Keratinocyte (primary cell): ENCODE data around the gene ATP2B2. TPM values are rescaled to one million over a fixed set of nuclear protein-coding genes. Genes with fewer than 3 reads are reported as not detected.

Source experiments
- DNase-seq: peaks from one replicate; pipeline ENCODE4 v3.0.0-alpha.2; 2011; ENCODE audit warnings: low read depth, missing footprints, low spot score
- FAIRE-seq: peaks from 2 replicates; lab custom pipeline; 2011; peaks lifted over from hg19 to GRCh38; lab: Jason Lieb, UNC
- H2AFZ ChIP-seq: 2 replicates; pipeline ENCODE4 v1.6.0; 2012; ENCODE audit warnings: low read length, control low read depth, inconsistent platforms; ENCODE audit not compliant: control insufficient read depth
- H3K27ac ChIP-seq: 2 replicates; pipeline ENCODE4 v1.5.1; 2011; ENCODE audit warnings: low read length; ENCODE audit not compliant: control insufficient read depth, insufficient read depth
- H3K27me3 ChIP-seq: 3 replicates; pipeline ENCODE4 v1.6.0; 2011; ENCODE audit warnings: low read length; ENCODE audit not compliant: control insufficient read depth, insufficient read depth; ENCODE audit errors: extremely low read depth
- H3K36me3 ChIP-seq, 2 experiments: 2 replicates in 1 of 2; 3 replicates in 1 of 2; pipeline ENCODE4 v1.5.1; 2011; ENCODE audit warnings: low read length in 2 of 2, mild to moderate bottlenecking in 1 of 2; ENCODE audit not compliant: control insufficient read depth in 2 of 2, insufficient read depth in 2 of 2; ENCODE audit errors: extremely low read depth in 1 of 2
- H3K4me1 ChIP-seq: 3 replicates; pipeline ENCODE4 v1.5.1; 2011; ENCODE audit warnings: low read length; ENCODE audit not compliant: control insufficient read depth, insufficient read depth; ENCODE audit errors: extremely low read depth
- H3K4me2 ChIP-seq: 3 replicates; pipeline ENCODE4 v1.6.0; 2011; ENCODE audit warnings: low read depth, low read length; ENCODE audit not compliant: control insufficient read depth, insufficient read depth; ENCODE audit errors: extremely low read depth
- H3K4me3 ChIP-seq, 3 experiments: fragments of 200-600 bp in 1 of 3; sonication (generic) in 1 of 3; 2 replicates in 2 of 3; 3 replicates in 1 of 3; pipeline ENCODE4 v1.5.1; 2011 to 2016; ENCODE audit warnings: low read length in 3 of 3, mild to moderate bottlenecking in 3 of 3, control low read depth in 2 of 3, inconsistent platforms in 1 of 3, low read depth in 1 of 3, mixed read lengths in 1 of 3, mixed run types in 1 of 3, moderate library complexity in 1 of 3; ENCODE audit not compliant: control insufficient read depth in 2 of 3, insufficient read depth in 2 of 3; ENCODE audit errors: extremely low read depth in 1 of 3
- H3K79me2 ChIP-seq: 2 replicates; pipeline ENCODE4 v1.6.0; 2012; ENCODE audit warnings: low read length; ENCODE audit not compliant: control insufficient read depth, insufficient read depth
- H3K9ac ChIP-seq: 3 replicates; pipeline ENCODE4 v1.6.0; 2011; ENCODE audit warnings: low read length; ENCODE audit not compliant: control insufficient read depth, insufficient read depth; ENCODE audit errors: extremely low read depth
- H3K9me1 ChIP-seq: 3 replicates; pipeline ENCODE4 v1.6.0; 2011; ENCODE audit warnings: low read length; ENCODE audit not compliant: control insufficient read depth, insufficient read depth; ENCODE audit errors: extremely low read depth
- H3K9me3 ChIP-seq: 2 replicates; pipeline ENCODE4 v1.5.1; 2012; ENCODE audit warnings: low read depth, low read length; ENCODE audit not compliant: control insufficient read depth
- H4K20me1 ChIP-seq: 3 replicates; pipeline ENCODE4 v1.6.0; 2011; ENCODE audit warnings: low read length; ENCODE audit not compliant: control insufficient read depth, insufficient read depth; ENCODE audit errors: extremely low read depth
- EZH2 ChIP-seq: IDR thresholded peaks from one replicate; pipeline ENCODE4 v1.6.1; 2012; ENCODE audit warnings: inconsistent platforms, mild to moderate bottlenecking, low read length, moderate library complexity
- dilution Hi-C: fragments of 300-500 bp; cut with MboI; formaldehyde crosslinking; loops from one replicate; pipeline ENCODE4 v1.7.0; 2020; ENCODE audit warnings: low sequenced_read_pairs; ENCODE audit not compliant: extremely low pct_ligation_motif_present
- polyA plus RNA-seq, 5 experiments: library from polyadenylated mRNA; depleted of rRNA in 3 of 5; stranded (reverse) in 3 of 5; stranded (forward) in 1 of 5; unstranded in 1 of 5; fragments of >200 nt; gene quantifications; 1 replicate in 1 of 5; 2 replicates in 3 of 5; 3 replicates in 1 of 5; pipeline versions ENCODE4 v1.2.1 to v1.2.3, GENCODE V29; 2011 to 2012; ENCODE audit warnings: missing spikeins in 2 of 5, low read depth in 1 of 5, low replicate concordance in 1 of 5
- TF ChIP-seq, protein P1 (sequence below), 3 experiments: IDR thresholded peaks in 1 of 3; conservative IDR thresholded peaks in 1 of 3; optimal IDR thresholded peaks in 1 of 3; 2 replicates in 2 of 3; 3 replicates in 1 of 3; pipeline versions ENCODE3 to v1.5.1; 2011; ENCODE audit warnings: low read length in 3 of 3, mild to moderate bottlenecking in 3 of 3, moderate library complexity in 2 of 3, control low read depth in 1 of 3, inconsistent platforms in 1 of 3; ENCODE audit not compliant: insufficient read depth in 2 of 3; ENCODE audit errors: extremely low read depth in 1 of 3

ATP2B2 gene
- polyA plus RNA-seq, 1 donor (not counting 4 experiments of a cell fraction or from before 2014, with no cell fraction given): not detected

GRCh38 chr3:10303105-10303504 lies 202.3 kb downstream of the ATP2B2 start:
- no peak overlapping the region for H3K4me3 ChIP-seq
- no peaks in the 10 kb centered on the region for H3K79me2 ChIP-seq
- no peaks in the 10 kb centered on the region for H3K27me3 ChIP-seq
- H3K36me3 ChIP-seq: peaks cover 43 to 44% of the 10 kb centered on the region in 2 experiments
- peaks cover 6% of the 10 kb centered on the region for H4K20me1 ChIP-seq
- dilution Hi-C loops: no loop called here
- H3K4me1 ChIP-seq: no peaks in the 10 kb centered on the region
- FAIRE-seq: no peak
- TF ChIP-seq, protein P1, sequence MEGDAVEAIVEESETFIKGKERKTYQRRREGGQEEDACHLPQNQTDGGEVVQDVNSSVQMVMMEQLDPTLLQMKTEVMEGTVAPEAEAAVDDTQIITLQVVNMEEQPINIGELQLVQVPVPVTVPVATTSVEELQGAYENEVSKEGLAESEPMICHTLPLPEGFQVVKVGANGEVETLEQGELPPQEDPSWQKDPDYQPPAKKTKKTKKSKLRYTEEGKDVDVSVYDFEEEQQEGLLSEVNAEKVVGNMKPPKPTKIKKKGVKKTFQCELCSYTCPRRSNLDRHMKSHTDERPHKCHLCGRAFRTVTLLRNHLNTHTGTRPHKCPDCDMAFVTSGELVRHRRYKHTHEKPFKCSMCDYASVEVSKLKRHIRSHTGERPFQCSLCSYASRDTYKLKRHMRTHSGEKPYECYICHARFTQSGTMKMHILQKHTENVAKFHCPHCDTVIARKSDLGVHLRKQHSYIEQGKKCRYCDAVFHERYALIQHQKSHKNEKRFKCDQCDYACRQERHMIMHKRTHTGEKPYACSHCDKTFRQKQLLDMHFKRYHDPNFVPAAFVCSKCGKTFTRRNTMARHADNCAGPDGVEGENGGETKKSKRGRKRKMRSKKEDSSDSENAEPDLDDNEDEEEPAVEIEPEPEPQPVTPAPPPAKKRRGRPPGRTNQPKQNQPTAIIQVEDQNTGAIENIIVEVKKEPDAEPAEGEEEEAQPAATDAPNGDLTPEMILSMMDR (optimal IDR thresholded peaks at IDR 0.05 in 1 of 3, IDR thresholded peaks at IDR 0.05 in 1 of 3, conservative IDR thresholded peaks at IDR 0.05 in 1 of 3; ENCODE audit: extremely low read depth in 1 of 3, insufficient read depth in 2 of 3, low read length in 3 of 3): no peak
- no peak for TF ChIP-seq EZH2
- no peaks in the 10 kb centered on the region for H3K9me1 ChIP-seq
- no peak overlapping the region for H3K9ac ChIP-seq
- no peak overlapping the region for H2AFZ ChIP-seq
- no peak overlapping the region for H3K4me2 ChIP-seq
- no peak overlapping the region for H3K27ac ChIP-seq
- no peaks in the 10 kb centered on the region for H3K9me3 ChIP-seq
- no peak for DNase-seq

DNA sequence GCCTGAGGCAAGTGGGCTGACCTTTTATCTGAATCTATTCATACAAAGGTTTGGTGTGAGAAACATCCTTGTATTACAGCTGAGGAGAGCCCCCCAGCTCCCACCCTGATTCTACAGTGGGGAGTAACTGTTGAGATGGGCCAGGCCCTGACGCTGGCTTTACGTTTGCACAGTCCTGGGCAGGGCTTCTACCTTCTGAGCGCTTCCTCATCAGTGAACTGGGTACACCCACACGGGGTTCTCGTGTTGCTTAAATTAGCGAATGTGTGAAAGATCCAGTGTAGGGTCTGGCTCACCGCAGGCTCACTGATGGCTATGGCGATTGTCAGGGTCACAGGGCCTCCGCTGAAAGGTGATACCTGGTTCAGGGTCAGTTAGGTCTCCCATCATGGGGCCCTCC lies 205.3 kb downstream of the ATP2B2 start:
- FAIRE-seq (no peak), DNase-seq (no peak)
- Histone ChIP-seq H2AFZ (no peak overlapping the region), H3K9ac (no peak overlapping the region), H3K27ac (no peak overlapping the region), H3K27me3 (no peaks in the 10 kb centered on the region), H3K4me1 (no peaks in the 10 kb centered on the region), H3K36me3 (peaks cover 33 to 37% of the 10 kb centered on the region in 2 experiments), H3K4me3 (no peak overlapping the region), H3K9me1 (no peaks in the 10 kb centered on the region), H3K4me2 (no peak overlapping the region), H4K20me1 (peaks cover 4% of the 10 kb centered on the region), H3K9me3 (no peaks in the 10 kb centered on the region), H3K79me2 (no peaks in the 10 kb centered on the region)
- no peak for TF ChIP-seq EZH2
- dilution Hi-C loops: no loop called here

DNA sequence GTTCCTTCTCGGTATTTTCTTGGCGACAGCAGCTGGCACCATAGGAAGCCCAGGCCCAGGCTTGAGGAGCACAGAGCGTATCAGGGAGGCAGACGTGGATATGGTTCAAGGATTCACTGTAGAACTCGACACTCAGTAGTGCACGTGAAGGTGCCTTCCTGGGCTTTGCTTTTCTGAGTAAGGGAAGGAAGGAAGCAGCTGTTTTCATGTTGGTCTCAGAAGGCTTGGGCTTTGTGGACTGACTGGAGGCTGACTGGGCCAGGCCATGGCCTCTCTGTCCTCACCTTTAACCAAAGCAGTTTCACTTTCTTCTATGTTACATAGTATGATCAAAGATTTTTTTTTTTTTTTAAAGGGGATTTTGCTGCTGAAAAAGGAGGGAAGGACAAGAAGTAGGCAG lies 205.7 kb downstream of the ATP2B2 start:
- Histone ChIP-seq H3K4me2 (no peak overlapping the region), H3K4me1 (no peaks in the 10 kb centered on the region), H3K79me2 (no peaks in the 10 kb centered on the region), H3K9ac (no peak overlapping the region), H3K27me3 (no peaks in the 10 kb centered on the region), H3K9me1 (no peaks in the 10 kb centered on the region), H3K27ac (no peak overlapping the region), H3K9me3 (no peaks in the 10 kb centered on the region), H3K4me3 (no peak overlapping the region), H4K20me1 (peaks cover 4% of the 10 kb centered on the region), H3K36me3 (peaks cover 30 to 36% of the 10 kb centered on the region in 2 experiments), H2AFZ (no peak overlapping the region)
- FAIRE-seq: no peak
- no peak for DNase-seq
- no peak for TF ChIP-seq EZH2
- TF ChIP-seq, protein P1 (optimal IDR thresholded peaks at IDR 0.05 in 1 of 3, IDR thresholded peaks at IDR 0.05 in 1 of 3, conservative IDR thresholded peaks at IDR 0.05 in 1 of 3; ENCODE audit: extremely low read depth in 1 of 3, insufficient read depth in 2 of 3, low read length in 3 of 3): no peak
- dilution Hi-C loops: no loop called here
